Endothelial cell (in vitro differentiated cells): Measurements from ENCODE around the gene RGS7BP. TPM values are rescaled to one million over a fixed set of nuclear protein-coding genes. Genes with fewer than 3 reads are reported as not detected.
A peak's percentile ranks its signal among the peaks of the same experiment; 100 is the strongest.

Experiments used
- DNase-seq: peaks from one replicate; pipeline ENCODE4 v3.0.0; 2021; ENCODE audit warnings: low spot score
- H3K27ac Mint-ChIP-seq: one replicate; pipeline ENCODE4 v1.8.0; 2021; ENCODE audit warnings: mixed read lengths, inconsistent platforms; ENCODE audit not compliant: unreplicated experiment
- H3K27me3 Mint-ChIP-seq: one replicate; pipeline ENCODE4 v1.8.0; 2021; ENCODE audit warnings: mild to moderate bottlenecking, moderate library complexity, mixed read lengths, inconsistent platforms; ENCODE audit not compliant: unreplicated experiment
- H3K36me3 Mint-ChIP-seq: one replicate; pipeline ENCODE4 v1.8.0; 2021; ENCODE audit warnings: mild to moderate bottlenecking, low read depth, mixed read lengths, inconsistent platforms; ENCODE audit not compliant: unreplicated experiment
- H3K4me1 Mint-ChIP-seq: one replicate; pipeline ENCODE4 v1.8.0; 2021; ENCODE audit warnings: mild to moderate bottlenecking, mixed read lengths, inconsistent platforms; ENCODE audit not compliant: unreplicated experiment
- H3K4me3 Mint-ChIP-seq: one replicate; pipeline ENCODE4 v1.8.0; 2021; ENCODE audit warnings: mild to moderate bottlenecking, mixed read lengths, inconsistent platforms; ENCODE audit not compliant: unreplicated experiment
- H3K9me3 Mint-ChIP-seq: one replicate; pipeline ENCODE4 v1.8.0; 2021; ENCODE audit warnings: mixed read lengths, inconsistent platforms; ENCODE audit not compliant: unreplicated experiment
- total RNA-seq: library from RNA; stranded (reverse); fragmentation: NEBNext Ultra II Directional; extraction: Animal tissue kit (Norgen Biotek cat#: 25700); gene quantifications from one replicate; pipeline ENCODE4 v1.2.1, GENCODE V29; 2021; ENCODE audit not compliant: unreplicated experiment
- TF ChIP-seq, protein P1 (sequence below): fragments of 200-600 bp; sonication (generic); IDR thresholded peaks from one replicate; pipeline ENCODE4 v1.5.0; 2021; ENCODE audit warnings: antibody characterized with exemption; ENCODE audit not compliant: unreplicated experiment

The RGS7BP gene
- total RNA-seq, 1 donor from 2014 or later = 0.23 TPM

DNA sequence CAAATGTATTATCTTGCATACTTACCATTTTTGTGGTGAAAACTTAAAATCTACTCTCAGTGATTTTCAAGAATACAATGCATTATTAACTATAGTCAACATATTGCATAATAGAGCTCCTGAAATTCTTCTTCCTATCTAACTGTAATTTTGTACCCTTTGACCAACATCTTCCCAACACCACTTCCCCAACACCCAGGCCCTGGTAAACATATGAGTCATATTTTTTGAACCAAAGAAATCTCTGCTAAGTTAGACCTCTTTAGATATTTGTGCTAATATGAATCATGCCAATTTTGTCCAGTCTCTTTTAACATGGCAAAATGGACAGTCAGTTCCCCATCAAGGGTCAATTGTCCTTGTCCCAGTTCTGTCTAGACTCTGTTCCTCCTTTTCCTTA, 18.5 kb upstream of the RGS7BP start:
- Mint-ChIP-seq H3K4me3 (no peak overlapping the region), H3K9me3 (peaks cover 5% of the 10 kb centered on the region), H3K27me3 (peaks cover 6% of the 10 kb centered on the region), H3K36me3 (no peaks in the 10 kb centered on the region), H3K27ac (no peak overlapping the region), H3K4me1 (no peaks in the 10 kb centered on the region)
- no peak for DNase-seq
- TF ChIP-seq, protein P1, sequence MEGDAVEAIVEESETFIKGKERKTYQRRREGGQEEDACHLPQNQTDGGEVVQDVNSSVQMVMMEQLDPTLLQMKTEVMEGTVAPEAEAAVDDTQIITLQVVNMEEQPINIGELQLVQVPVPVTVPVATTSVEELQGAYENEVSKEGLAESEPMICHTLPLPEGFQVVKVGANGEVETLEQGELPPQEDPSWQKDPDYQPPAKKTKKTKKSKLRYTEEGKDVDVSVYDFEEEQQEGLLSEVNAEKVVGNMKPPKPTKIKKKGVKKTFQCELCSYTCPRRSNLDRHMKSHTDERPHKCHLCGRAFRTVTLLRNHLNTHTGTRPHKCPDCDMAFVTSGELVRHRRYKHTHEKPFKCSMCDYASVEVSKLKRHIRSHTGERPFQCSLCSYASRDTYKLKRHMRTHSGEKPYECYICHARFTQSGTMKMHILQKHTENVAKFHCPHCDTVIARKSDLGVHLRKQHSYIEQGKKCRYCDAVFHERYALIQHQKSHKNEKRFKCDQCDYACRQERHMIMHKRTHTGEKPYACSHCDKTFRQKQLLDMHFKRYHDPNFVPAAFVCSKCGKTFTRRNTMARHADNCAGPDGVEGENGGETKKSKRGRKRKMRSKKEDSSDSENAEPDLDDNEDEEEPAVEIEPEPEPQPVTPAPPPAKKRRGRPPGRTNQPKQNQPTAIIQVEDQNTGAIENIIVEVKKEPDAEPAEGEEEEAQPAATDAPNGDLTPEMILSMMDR = no peak

DNA sequence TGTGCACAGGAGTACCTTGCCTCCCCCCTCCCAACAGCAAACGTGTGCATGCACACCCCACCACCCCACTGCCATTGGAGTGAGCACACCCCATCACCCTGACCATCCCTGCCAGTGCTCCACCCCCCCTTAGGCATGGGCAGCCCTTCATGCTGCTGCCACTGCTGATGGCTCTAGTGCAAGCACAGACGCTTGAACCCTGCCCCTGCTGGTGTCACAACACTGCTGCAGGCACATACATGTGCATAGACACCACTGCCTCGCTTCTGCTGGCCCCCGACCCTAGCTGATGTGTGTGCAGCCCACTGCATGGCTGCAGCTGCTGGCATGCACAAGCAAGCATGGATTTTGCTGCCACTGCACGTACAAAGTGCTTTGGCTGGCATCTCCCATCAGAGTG, 16.0 kb upstream of the RGS7BP start:
- no peak for DNase-seq
- no peak overlapping the region for H3K27ac Mint-ChIP-seq
- peaks cover 5% of the 10 kb centered on the region for H3K9me3 Mint-ChIP-seq
- TF ChIP-seq, protein P1 = no peak
- no peak overlapping the region for H3K4me3 Mint-ChIP-seq
- H3K4me1 Mint-ChIP-seq = no peaks in the 10 kb centered on the region
- H3K27me3 Mint-ChIP-seq = peaks cover 6% of the 10 kb centered on the region
- H3K36me3 Mint-ChIP-seq = no peaks in the 10 kb centered on the region

- H3K9me3 Mint-ChIP-seq = no peaks in the 10 kb centered on the region
- TF ChIP-seq, protein P1 = no peak
- no peaks in the 10 kb centered on the region for H3K27me3 Mint-ChIP-seq
- H3K4me1 Mint-ChIP-seq = no peaks in the 10 kb centered on the region
- H3K36me3 Mint-ChIP-seq = no peaks in the 10 kb centered on the region
- no peak overlapping the region for H3K4me3 Mint-ChIP-seq
- no peak for DNase-seq
- H3K27ac Mint-ChIP-seq = no peak overlapping the region
Observed at GRCh38 chr5:64497386-64497785, 8.4 kb upstream of the RGS7BP start.

GRCh38 chr5:64502196-64502595, 3.6 kb upstream of the RGS7BP start:
- DNase-seq = no peak
- Mint-ChIP-seq H3K27ac (no peak overlapping the region), H3K27me3 (peaks cover 9% of the 10 kb centered on the region), H3K4me3 (no peak overlapping the region), H3K36me3 (no peaks in the 10 kb centered on the region), H3K4me1 (peaks cover 5% of the 10 kb centered on the region), H3K9me3 (no peaks in the 10 kb centered on the region)
- TF ChIP-seq, protein P1 = no peak

DNA sequence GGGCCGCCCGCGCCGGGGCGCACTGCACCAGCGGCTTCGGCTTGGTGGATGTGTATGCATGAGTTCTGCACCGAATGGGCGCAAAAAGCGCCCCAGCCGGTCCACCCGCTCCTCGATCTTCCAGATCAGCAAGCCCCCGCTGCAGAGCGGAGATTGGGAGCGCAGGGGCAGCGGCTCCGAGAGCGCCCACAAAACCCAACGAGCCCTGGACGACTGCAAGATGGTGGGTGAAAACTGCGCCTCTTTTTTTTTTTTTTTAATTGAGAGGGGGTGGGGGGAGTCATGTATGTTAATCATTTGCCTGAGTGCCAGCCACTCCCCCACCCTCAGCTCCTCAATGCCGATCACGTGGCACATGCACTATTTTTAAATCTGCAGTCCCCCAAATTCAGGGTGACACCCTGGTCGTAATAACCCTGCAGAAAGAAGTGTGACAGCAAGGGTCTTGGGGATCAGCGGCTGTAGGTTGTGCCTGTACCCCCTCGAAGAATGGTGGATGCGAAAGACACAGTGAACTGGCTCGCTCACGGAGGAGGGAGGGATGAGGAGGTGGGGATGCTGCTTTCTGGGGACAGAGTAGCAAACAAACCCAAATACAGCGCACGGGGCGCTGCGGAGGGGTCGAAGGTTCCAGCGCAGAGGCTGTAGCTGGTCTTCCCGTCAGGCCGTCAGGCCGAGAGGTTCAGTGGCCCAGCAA, 900 bp downstream of the RGS7BP start:
- no peaks in the 10 kb centered on the region for H3K36me3 Mint-ChIP-seq
- DNase-seq = peak; percentile 10
- TF ChIP-seq, protein P1 = no peak
- H3K4me3 Mint-ChIP-seq = peak overlapping the region; percentile 83
- H3K4me1 Mint-ChIP-seq = peaks cover 5% of the 10 kb centered on the region
- no peak overlapping the region for H3K27ac Mint-ChIP-seq
- H3K9me3 Mint-ChIP-seq = no peaks in the 10 kb centered on the region
- peaks cover 15% of the 10 kb centered on the region for H3K27me3 Mint-ChIP-seq
